HG03457 (cell line): ENCODE data around the gene PYROXD2.

Experiments used
- ATAC-seq: cut with Tn5 transposase; IDR thresholded peaks from one replicate; pipeline ENCODE4 v1.9.1; 2021; ENCODE audit warnings: moderate number of reproducible peaks; ENCODE audit not compliant: unreplicated experiment

PYROXD2 gene

GRCh38 chr10:98435178-98435577 lies 20.2 kb upstream of the PYROXD2 start:
- no peak for ATAC-seq

DNA sequence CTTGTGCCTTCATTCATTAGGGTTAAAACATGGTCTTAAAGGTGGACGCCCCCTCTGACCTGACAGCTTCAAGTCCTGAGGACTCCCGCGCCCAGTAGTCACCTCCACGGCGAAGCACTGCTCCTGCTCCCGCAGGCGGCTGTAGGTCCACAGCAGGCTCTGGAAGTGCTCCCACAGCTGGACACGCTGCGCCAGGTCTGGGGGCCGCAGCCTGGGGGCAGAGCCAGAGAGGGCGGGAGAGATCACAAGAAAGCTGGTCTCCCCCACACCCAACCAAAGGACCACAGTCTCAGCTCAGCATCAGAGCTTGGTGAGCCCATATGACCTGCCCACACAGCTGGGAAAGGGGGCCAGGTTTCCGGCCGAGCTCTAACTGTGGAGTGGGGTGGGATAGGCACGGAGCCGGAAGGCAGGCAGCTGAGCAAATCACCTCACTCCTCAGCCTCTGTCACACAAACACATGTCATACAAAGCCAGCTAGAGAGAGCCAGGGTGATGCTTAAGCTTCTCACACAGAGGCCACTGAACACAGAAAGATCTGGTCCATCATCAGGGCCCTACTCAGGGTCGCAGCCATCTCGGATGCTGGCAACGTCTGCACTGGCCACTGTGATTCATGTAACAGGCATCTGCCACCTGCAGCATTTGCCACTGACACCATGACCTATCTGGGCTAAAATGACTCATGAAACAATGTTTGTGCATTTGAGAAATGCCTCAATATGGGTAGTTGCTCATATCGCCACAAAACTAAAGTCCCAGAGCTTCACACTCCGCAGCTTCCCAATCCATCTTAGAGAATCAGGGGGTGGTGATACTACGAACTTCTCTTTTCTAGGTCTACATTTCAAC lies 19.1 kb upstream of the PYROXD2 start:
- no peak for ATAC-seq

GRCh38 chr10:98433371-98433770 lies 18.4 kb upstream of the PYROXD2 start:
- no peak for ATAC-seq

DNA sequence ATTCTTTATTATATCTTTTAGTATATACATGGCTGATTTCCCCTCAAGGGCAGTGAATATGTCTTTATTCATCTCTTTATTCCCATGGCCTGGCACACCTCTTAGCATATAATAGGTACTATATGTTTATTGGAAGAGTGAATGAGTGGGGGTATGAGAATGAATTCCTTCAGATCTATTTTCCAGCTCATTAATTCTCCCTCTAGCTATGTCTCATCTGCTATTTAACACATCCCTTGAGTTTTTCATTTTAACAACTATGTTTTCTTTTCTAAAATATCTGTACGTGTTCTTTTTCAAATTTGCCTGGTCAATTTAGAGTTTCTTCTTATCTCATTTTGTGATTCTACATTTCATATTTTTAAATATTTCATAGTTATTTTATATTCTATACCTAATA lies 17.3 kb upstream of the PYROXD2 start:
- ATAC-seq = no peak

GRCh38 chr10:98431016-98431415 lies 16.0 kb upstream of the PYROXD2 start:
- no peak for ATAC-seq

- no peak for ATAC-seq
These were observed 15.4 kb upstream of the PYROXD2 start for GRCh38 chr10:98430427-98430826.

DNA sequence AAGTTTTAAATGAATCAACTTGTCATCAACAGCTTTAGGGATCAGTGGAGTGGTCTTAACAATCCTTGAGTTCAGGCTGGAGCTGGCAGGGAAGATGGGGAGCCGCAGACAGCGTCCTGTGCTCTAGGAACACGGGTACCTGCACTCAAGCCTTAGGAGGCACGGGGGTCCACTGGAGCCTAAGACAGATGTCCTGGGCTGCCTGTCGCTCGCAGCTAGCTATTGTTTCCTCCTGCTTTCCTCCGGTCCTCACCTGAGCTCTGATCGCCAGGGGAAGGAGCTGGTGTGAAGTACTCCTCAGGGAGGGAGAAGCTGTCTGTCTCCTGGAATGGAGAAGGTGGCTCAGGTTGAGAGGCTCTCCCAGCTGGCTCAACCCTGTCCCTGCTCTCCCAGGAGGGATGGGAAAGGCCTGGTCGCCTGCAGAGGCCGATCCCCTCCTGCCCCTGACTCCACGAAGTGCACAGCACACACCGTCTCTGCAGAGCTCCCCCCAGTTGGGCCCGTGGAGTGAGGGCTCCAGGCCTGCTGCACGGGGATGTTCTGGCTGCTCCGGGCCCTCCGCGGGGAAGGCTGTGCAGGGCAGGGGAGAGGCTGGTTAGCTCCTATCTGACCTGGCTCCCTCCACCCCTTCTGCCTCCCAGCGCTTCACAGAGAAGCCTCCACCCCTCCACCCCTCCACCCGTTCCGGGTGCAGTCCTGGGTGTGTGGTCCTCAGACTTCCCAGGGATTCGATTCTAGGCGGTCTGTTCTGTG lies 14.5 kb upstream of the PYROXD2 start:
- ATAC-seq = no peak

DNA sequence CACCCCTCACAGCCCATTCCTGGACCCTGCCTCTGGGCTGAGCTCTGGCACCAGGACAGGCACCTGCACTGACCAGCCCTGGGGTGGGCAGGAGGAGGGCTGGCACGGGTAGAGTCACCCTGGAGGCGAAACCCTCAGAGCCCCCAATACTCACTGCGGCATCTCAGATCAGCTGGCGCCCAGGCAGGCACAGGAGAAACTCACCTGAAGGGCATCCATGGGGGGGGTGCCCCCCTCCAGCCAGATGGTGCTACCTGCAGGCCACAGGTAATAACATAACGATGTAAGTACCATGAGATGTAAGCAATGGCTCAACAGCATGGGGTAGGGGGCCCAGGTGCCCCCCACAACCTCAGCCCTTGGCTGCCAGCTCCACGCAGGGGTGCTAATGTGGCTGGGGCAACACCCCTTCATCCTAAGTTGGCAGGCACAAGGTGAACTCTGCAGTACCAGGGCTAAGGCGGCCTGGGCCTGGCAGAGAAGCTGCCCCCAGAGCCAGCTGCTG lies 12.1 kb upstream of the PYROXD2 start:
- ATAC-seq = no peak

DNA sequence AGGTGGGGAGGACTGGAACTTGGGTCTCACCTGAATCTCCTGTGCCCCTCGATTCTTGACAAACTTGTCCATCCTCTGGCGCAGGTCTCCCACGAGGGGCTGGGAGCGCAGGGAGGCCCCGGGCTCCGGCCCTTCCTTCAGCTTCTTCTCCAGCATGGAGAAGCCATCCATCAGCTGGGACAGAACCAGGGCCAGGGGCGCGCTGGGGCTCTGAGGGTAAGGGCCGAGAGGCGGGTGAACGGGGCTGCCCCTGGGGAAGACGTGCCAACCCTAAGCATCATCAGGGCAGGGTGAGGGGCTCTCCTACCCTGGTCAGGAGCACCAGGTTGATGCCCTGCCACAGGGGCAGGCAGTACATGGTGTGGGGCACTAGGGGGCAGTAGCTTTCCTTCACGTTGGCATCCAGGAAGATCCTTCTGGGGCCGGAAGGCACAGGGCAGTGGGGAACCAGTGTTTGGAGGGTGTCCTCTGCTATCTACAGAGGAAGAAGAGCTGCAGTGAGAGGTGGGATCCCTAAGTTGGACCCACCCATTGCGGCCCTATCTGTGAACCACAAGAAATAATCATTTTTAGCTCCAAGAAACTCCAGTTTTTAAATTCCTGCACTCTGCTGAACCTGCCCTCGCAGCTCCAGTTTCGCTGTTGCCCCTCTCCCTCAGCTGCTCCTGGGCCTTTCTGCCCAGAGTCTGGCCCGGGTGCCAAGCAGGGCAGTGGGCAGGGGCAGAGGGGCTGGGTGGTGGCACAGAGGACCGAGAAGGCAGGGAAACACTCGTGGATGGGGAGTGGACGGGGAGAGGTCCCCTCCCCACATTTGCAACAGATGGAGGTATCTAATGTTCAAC lies 10.8 kb upstream of the PYROXD2 start:
- ATAC-seq = no peak

GRCh38 chr10:98424295-98425254 lies 9.6 kb upstream of the PYROXD2 start:
- no peak for ATAC-seq

DNA sequence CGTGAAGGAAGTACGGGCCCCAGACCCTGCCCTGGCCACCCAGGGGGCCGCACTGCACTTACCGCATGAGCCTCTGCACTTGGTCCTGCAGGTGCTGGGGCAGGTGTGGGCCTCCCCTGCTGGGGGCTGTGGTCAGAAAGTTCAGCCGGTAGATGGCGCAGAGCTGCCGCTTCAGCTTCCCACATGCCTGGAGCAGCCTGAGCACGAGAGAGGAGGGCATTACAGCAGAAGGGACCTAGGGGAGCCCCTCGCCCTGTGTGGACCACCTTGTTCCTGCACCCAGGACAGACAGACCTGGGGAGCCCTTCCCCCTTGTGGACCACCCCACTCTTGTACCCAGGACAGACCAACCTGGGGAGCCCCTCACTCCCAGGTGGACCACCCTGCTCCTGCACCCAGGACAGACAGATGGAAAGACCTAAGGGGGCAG lies 8.7 kb upstream of the PYROXD2 start:
- no peak for ATAC-seq

DNA sequence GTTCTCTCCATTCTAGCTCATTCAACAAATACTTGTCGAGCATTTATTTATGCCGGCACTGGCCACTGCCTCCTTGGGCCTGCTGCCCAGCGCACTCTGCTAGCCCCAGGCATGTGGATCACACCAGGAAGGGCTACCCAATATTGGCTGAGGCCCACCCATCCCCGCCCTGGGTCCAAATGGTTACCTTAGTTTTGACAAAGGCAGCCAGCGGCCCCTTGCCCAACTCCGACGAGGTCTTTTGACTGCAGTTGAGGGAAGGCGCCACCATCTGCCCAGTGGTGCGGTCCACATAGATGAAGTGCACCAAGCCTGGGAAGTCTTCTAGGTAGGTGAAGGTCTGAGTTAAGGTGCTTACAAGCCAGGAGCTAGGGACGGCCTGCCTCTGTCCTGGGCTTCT lies 7.2 kb upstream of the PYROXD2 start:
- ATAC-seq = no peak

DNA sequence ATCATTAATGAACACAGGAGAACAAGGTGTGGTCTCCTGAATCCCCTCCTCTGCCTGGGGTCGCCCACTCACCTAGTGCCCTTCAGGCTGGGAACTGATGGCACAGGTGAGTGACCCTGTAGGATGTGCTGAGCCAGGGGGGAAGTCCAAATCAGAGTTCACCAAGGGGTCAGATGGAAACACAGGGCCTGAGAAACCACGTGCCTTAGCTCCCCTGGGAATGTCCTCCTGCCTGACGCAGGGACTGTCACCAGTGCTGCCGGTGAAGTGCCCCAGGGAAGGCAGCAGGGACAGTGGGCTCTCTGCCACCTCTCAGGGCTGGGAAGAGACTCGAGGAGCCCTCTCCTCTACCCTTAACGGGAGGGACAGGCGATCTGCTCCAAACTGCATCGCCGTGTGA lies 5.8 kb upstream of the PYROXD2 start:
- no peak for ATAC-seq

DNA sequence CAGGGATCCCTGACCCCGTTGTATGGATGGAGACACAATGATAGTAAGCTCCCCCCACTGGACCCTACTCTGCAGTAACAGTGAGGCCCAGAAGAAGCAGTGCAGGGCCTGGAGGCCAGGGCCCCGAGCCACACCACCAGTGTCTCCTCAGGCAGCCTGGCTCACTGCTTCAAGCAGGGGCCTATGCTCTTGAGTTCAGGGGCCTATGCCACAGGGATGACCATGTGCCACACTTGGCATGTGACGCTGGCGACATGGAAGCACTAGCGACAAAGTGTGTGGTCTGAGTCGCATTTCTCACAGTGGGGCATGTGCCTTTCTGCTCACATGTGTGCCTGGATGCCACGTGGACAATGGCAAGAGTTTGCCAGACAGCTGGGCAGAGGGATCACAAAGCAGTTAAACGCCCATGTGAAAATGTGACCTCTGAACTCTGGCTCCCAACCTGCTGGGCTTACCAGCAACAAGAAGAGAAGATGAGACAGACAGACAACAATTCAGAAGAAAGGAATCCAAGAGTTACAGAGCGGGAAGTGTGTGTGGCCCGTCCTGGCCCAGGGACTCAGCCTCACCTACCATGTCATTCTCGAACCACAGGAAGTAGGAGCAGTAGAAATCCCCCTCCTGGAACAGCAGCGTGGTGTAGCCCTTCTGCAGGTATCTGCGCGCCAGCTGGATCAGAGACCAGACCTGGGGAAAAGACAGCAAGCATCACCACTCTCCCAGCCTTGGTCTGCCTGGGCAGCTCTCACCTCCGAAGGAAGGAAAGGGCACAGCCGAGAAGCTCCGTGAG lies 4.7 kb upstream of the PYROXD2 start:
- ATAC-seq = no peak

DNA sequence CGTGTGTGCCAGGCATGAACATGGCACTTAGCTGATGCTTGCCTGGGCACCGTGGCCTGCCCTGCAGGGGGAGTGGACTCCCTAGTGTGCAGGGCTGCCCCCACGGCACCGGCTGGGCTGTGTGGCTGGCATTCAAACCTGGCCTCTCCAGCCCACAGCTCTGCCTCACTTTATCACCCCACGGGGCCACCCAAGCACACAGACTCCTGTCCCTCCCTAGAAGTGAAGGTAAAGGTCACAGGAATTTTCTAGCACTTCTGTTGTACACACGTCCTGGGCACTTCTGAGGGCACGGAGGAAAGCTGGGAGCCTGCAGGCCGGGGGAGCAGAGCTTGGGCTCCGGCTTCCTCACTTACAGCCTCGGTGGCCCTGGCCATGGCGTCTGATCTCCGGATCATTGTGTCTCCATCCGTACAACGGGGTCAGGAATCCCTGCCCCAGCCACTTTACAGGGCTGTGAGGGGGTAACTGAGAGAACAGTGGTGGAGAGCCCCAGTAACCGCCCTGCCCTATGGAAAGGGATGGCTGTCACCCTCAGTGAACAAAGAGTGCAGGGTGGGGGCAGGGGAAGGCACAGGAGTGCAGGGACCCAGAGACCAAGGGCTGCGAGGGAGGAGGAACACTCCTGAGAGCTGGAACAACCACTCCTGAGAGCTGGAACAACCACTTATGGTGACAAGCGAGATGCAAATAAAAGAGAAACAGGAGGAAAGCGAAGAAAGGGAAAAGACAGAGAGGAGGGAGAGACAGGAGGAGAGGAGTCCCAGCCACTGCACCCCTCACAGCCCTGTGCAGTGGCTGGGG lies 3.9 kb upstream of the PYROXD2 start:
- no peak for ATAC-seq

- ATAC-seq = no peak
These were observed 3.1 kb upstream of the PYROXD2 start for GRCh38 chr10:98417973-98418664.

GRCh38 chr10:98417481-98417959 lies 2.5 kb upstream of the PYROXD2 start:
- no peak for ATAC-seq
